Glutamatergic neuron (in vitro differentiated cells): ENCODE results near the gene CNTN1. TPM values are rescaled to one million over a fixed set of nuclear protein-coding genes. Genes with fewer than 3 reads are reported as not detected.
A peak's percentile ranks its signal among the peaks of the same experiment; 100 is the strongest.

Experiments
- DNase-seq: peaks from one replicate; pipeline ENCODE4 v3.0.0; 2022
- H3K27ac Mint-ChIP-seq: one replicate; pipeline ENCODE4 v1.8.0; 2020; ENCODE audit warnings: mild to moderate bottlenecking, mixed read lengths, inconsistent platforms; ENCODE audit not compliant: unreplicated experiment
- H3K27me3 Mint-ChIP-seq: one replicate; pipeline ENCODE4 v1.8.0; 2020; ENCODE audit warnings: mild to moderate bottlenecking, moderate library complexity, mixed read lengths, inconsistent platforms; ENCODE audit not compliant: unreplicated experiment
- H3K36me3 Mint-ChIP-seq: one replicate; pipeline ENCODE4 v1.8.0; 2020; ENCODE audit warnings: mild to moderate bottlenecking, mixed read lengths, inconsistent platforms; ENCODE audit not compliant: unreplicated experiment
- H3K4me1 Mint-ChIP-seq: one replicate; pipeline ENCODE4 v1.8.0; 2020; ENCODE audit warnings: mild to moderate bottlenecking, low read depth, mixed read lengths, inconsistent platforms; ENCODE audit not compliant: unreplicated experiment
- H3K4me3 Mint-ChIP-seq: one replicate; pipeline ENCODE4 v1.8.0; 2020; ENCODE audit warnings: mild to moderate bottlenecking, mixed read lengths, inconsistent platforms; ENCODE audit not compliant: unreplicated experiment
- H3K9me3 Mint-ChIP-seq: one replicate; pipeline ENCODE4 v1.8.0; 2020; ENCODE audit warnings: mild to moderate bottlenecking, moderate library complexity, mixed read lengths, inconsistent platforms; ENCODE audit not compliant: unreplicated experiment
- CTCF ChIP-seq: fragments of 200-600 bp; sonication (generic); IDR thresholded peaks from one replicate; pipeline ENCODE4 v1.5.0; 2021; ENCODE audit not compliant: partially characterized antibody, unreplicated experiment
- total RNA-seq: library from RNA; stranded (reverse); fragmentation: NEBNext Ultra II Directional; extraction: Animal tissue kit (Norgen Biotek cat#: 25700); gene quantifications from one replicate; pipeline ENCODE4 v1.2.1, GENCODE V29; 2021; ENCODE audit not compliant: unreplicated experiment

CNTN1 gene
- total RNA-seq, 1 donor from 2014 or later, result 81.4 TPM

- H3K4me3 Mint-ChIP-seq, result no peak overlapping the region
- no peak overlapping the region for H3K27ac Mint-ChIP-seq
Measured at GRCh38 chr12:40945772-40946171, 253.5 kb downstream of the CNTN1 start.

GRCh38 chr12:40946612-40947194 is 254.5 kb downstream of the CNTN1 start:
- H3K27me3 Mint-ChIP-seq, result no peaks in the 10 kb centered on the region
- H3K4me1 Mint-ChIP-seq, result no peaks in the 10 kb centered on the region
- peak; percentile 73 for TF ChIP-seq CTCF
- no peaks in the 10 kb centered on the region for H3K36me3 Mint-ChIP-seq
- no peak overlapping the region for H3K4me3 Mint-ChIP-seq
- no peak overlapping the region for H3K27ac Mint-ChIP-seq
- no peak for DNase-seq
- no peaks in the 10 kb centered on the region for H3K9me3 Mint-ChIP-seq

More at GRCh38 chr12:40945772-40946171, 253.5 kb downstream of the CNTN1 start:
- H3K9me3 Mint-ChIP-seq, result no peaks in the 10 kb centered on the region
- H3K4me1 Mint-ChIP-seq, result no peaks in the 10 kb centered on the region
- no peak for TF ChIP-seq CTCF
- no peaks in the 10 kb centered on the region for H3K36me3 Mint-ChIP-seq
- no peak for DNase-seq
- H3K27me3 Mint-ChIP-seq, result no peaks in the 10 kb centered on the region

- Mint-ChIP-seq H3K4me3 (no peak overlapping the region), H3K27me3 (no peaks in the 10 kb centered on the region), H3K27ac (no peak overlapping the region), H3K4me1 (no peaks in the 10 kb centered on the region), H3K36me3 (no peaks in the 10 kb centered on the region), H3K9me3 (no peaks in the 10 kb centered on the region)
- no peak for DNase-seq
- no peak for TF ChIP-seq CTCF
Measured at GRCh38 chr12:40947797-40948196, 255.6 kb downstream of the CNTN1 start.

- Mint-ChIP-seq H3K4me3 (no peak overlapping the region), H3K4me1 (no peaks in the 10 kb centered on the region), H3K27me3 (no peaks in the 10 kb centered on the region), H3K9me3 (no peaks in the 10 kb centered on the region), H3K27ac (no peak overlapping the region), H3K36me3 (no peaks in the 10 kb centered on the region)
- TF ChIP-seq CTCF, result no peak
- DNase-seq, result no peak
Measured at GRCh38 chr12:40953076-40953475, 260.8 kb downstream of the CNTN1 start.

- no peaks in the 10 kb centered on the region for H3K27me3 Mint-ChIP-seq
- DNase-seq, result no peak
- no peak overlapping the region for H3K4me3 Mint-ChIP-seq
- no peaks in the 10 kb centered on the region for H3K36me3 Mint-ChIP-seq
- H3K27ac Mint-ChIP-seq, result no peak overlapping the region
- no peaks in the 10 kb centered on the region for H3K4me1 Mint-ChIP-seq
- H3K9me3 Mint-ChIP-seq, result no peaks in the 10 kb centered on the region
- no peak for TF ChIP-seq CTCF
Measured at GRCh38 chr12:40957417-40957816, 265.2 kb downstream of the CNTN1 start.
